Renal cortex interstitium (tissue), 11 donors: ENCODE data around the gene TGIF1. TPM values are rescaled to one million over a fixed set of nuclear protein-coding genes. Genes with fewer than 3 reads are reported as not detected.

ENCODE experiments used
- DNase-seq, 11 donors: peaks; one replicate each; pipeline ENCODE4 v3.0.0-alpha.2; 2013; ENCODE audit warnings: low read depth in 9 of 11, low spot score in 4 of 11; ENCODE audit errors: extremely low read depth in 1 of 11
- polyA plus RNA-seq, 3 donors: library from polyadenylated mRNA; unstranded; fragments of 120-200 nt; gene quantifications; one replicate each; pipeline ENCODE4 v1.2.1, GENCODE V29; 2013; ENCODE audit not compliant: insufficient read length in 3 of 3

Gene TGIF1
- polyA plus RNA-seq, 3 donors, result 82.1 to 107 (median 87.5) TPM

- peak; percentile 86 to 95 (median 93) for DNase-seq
Observed at GRCh38 chr18:3451183-3451988, 1.4 kb downstream of the TGIF1 start.

DNA sequence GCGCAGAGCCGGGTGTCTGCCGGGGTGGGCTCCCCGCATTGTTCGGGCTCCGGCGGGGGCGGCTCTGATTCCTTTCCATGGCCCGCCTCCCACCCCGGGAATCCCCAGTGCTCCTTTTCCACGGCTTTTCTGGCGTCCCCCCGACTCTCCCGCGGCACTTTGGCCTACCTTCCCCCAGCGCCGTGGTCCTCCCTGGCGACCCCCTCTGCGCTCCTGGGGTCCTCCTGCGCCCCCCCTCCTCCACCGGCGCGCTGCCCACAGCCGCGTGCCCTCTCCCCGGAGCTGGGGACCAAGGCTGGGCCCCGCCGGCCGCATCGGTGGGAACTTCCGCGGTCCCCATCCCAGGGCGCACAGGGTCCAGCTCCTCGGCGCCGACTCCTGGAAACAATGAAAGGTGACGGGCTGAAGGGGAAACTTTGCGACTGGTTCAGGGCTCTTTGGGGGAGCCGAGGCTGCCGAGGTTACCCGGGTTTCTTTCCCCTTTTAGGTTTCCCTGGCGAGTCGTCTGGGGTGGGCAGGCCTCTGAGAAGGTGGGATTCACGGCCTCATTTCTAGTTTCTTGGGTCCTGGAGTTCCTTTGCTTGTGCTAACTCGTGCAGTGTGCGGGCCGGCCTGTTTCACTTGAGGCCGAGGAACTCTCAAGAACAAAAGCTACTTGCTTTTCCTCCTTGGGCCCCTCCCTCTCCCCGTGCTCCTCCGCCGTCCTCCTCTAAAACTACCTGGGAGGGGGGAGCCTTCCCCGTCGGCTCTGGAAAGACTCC, 2.2 kb downstream of the TGIF1 start:
- no peak for DNase-seq

- no peak for DNase-seq
Observed at GRCh38 chr18:3452750-3453539, 3.0 kb downstream of the TGIF1 start.

- peak in 4 of 11 donors; percentile 57 to 80 (median 62) for DNase-seq
Observed at GRCh38 chr18:3453540-3454364, 3.8 kb downstream of the TGIF1 start.

- no peak for DNase-seq
Observed at GRCh38 chr18:3454365-3455089, 4.6 kb downstream of the TGIF1 start.

DNA sequence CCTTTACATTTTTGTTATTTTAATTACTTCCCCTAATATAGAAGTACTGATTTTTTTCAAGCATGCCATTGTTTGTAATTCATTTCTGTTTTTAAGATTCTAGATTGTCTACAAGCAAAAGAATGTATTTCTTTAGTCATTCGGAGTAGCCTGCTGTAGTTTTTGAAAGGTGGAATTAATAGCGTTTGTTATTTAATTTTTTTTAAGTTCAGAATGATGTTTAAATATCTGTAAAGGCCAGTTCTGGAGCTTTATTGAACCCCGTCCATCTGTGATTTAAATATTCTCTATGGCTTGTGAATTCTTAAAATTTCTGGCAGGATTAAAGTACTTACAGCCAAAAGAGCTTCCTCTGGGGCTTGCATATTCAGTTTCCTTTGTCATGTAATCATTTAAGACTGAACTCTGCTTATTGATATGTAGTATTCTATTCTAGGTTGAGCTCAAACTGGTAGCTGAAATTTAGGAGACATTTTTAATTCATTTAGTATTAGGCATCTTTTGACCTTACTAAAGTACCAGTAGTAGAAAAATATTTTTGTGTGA, 5.2 kb downstream of the TGIF1 start:
- DNase-seq, result no peak

DNA sequence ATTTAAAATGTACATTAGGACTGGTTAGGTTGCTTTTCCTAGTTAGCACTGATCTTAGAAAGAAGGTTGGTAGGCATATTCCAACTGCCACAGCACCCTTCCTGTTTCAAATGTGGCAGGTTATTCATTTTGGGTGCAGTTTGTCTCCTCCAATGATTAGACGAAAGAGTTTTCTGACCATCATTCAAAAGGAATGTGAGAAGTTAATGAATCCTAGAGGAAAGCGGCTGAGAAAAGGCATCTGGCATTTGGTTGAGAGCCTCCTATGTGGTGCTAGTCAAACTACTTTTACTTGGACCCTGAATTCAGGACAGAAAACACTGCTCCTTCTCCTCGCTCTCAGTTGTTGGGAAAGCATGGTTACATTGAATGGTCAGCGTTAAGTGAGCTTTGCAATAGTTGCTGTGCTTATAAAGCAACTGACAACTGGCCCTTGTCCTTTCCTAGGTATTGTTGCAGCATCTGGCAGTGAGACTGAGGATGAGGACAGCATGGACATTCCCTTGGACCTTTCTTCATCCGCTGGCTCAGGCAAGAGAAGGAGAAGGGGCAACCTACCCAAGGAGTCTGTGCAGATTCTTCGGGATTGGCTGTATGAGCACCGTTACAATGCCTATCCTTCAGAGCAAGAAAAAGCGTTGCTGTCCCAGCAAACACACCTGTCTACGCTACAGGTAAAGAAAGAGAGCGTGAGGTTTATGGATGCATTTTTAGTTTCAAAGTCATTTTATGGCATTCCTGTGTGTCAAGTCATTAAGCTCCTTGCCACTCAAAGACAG, 6.1 kb downstream of the TGIF1 start:
- no peak for DNase-seq

DNA sequence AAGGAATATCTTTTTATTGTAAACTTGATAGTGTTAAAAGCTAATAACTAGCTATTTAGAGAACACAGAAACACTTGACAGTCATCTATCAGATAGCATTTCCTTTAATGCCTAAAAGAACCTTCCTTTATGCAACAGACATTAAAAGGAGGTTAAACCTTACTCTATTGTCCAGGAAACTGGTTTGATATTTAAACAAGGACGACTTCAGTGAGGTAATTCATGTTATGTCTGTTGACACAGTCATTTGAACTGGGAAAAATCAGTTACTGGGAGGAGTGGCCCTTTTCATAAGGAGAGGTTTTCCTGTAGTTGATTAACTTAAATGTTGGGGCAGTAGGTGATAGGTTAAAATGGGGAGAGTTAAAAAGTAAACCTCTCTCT, 6.7 kb downstream of the TGIF1 start:
- no peak for DNase-seq

DNA sequence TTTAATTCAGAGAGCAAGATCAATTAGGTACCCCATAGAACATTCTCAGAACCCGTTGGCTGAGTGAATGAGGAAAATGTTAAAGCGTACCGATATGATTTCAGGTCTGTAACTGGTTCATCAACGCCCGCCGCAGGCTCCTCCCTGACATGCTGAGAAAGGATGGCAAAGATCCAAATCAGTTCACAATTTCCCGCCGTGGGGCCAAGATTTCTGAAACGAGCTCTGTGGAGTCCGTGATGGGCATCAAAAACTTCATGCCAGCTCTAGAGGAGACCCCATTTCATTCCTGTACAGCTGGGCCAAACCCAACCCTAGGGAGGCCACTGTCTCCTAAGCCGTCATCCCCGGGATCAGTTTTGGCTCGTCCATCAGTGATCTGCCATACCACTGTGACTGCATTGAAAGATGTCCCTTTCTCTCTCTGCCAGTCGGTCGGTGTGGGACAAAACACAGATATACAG, 7.3 kb downstream of the TGIF1 start:
- DNase-seq, result no peak

DNA sequence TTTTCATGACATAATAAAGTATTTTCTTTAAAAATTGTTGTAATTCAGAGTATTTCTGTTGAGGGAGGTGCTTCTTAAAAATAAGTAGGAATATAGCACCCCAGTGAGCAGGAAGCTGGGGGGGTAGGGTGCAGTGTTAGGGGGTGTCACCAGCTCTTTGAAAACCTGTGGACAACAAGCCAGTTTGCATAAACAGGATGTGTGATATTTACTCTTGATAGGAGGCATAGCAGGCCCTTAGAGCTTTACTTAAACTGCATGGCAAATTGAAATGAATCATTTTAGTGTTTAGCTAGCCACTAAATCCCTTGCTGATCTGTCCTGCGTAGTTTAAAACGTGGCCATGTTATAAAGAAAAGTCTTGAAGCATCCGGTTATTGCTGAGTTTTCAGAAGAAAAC, 8.4 kb downstream of the TGIF1 start:
- DNase-seq, result no peak

DNA sequence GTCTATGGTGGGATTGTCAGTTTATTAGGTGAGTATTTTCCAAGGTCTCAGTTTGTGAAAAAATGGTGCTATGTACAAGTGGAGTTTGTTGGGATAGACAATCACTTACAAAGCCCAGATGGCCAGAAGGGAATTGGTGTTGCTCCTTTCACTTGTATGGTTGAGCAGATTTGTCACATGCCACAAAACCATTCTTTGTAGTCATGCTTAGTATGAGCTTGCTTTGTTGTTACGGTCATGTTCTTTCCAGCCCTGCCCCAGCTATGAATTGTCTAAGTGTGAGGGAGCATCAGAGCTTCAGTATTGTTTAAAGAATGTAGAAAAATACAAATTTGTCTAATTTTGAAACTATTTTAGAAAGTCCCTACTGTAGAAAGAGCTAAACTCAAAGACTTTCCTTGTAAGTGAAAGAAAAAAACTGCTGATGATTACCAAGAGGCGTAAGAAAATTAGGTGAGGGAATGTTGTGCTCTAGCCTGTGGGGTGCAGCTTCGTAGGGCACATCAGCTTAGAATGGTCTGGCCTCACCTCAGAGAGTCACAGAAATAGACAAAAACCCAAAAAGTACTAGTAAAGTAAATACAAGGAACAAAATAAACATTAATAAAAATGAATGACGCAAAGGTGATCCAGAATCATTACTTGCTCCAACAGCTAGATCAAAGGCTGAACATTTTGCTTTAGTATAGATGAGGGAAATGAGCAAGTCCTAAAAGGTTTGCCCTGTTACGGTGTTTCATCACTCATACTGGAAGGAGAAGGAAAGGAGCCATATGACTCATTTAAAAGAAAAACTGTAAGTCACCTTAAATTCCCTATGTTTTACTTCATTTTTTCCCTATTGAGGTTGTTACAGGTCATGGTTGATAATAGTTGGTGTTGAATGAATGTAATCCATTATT, 9.2 kb downstream of the TGIF1 start:
- no peak for DNase-seq

GRCh38 chr18:3460823-3461398, 10.9 kb downstream of the TGIF1 start:
- DNase-seq, result no peak

GRCh38 chr18:3461704-3462103, 11.7 kb downstream of the TGIF1 start:
- no peak for DNase-seq

- DNase-seq, result no peak
Observed at GRCh38 chr18:3463051-3463450, 13.1 kb downstream of the TGIF1 start.

- DNase-seq, result no peak
Observed at GRCh38 chr18:3466045-3466444, 16.1 kb downstream of the TGIF1 start.

DNA sequence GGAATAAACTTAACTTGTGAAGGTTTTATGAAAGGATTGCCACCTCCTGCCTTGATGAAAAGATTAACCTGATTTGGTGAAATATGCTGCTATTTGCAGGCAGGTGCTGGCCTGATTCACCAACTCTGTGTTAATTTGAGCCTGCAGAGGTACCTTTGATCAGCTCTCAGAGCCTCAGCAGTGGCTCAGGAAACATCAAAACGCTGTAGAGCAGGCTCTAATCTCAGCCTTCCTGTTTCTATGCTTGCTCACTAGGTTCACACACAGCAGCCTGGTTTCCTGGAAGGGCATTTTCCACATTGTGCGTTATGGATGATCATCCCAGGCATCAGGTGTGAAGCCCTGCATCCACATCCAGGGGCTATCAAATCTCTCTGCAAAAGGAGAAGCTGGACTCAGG, 16.9 kb downstream of the TGIF1 start:
- DNase-seq, result no peak
